ENCODE measurements around the gene COL13A1.

GRCh38 chr10:69957886-69958555 is 156.3 kb downstream of the COL13A1 start:
- no peak for TF ChIP-seq EP300 (IDR thresholded peaks at IDR 0.05)
- no peak for TF ChIP-seq POLR2A (IDR thresholded peaks at IDR 0.05)
- TF ChIP-seq CTCF (IDR thresholded peaks at IDR 0.05): peak in 3 of 4 experiments; percentile 24 to 57 (median 35)
- no peak for TF ChIP-seq POLR2AphosphoS5 (IDR thresholded peaks at IDR 0.05)
